Neural cell (in vitro differentiated cells): ENCODE measurements around the gene HLA-DOA. TPM values are rescaled to one million over a fixed set of nuclear protein-coding genes. Genes with fewer than 3 reads are reported as not detected.

ENCODE experiments used
- H2AFZ ChIP-seq: fragments of 200-600, 300-800 bp; sonication (generic), shearing (Covaris generic); 2 replicates; pipeline ENCODE4 v1.6.0; 2014; ENCODE audit warnings: low read depth, mild to moderate bottlenecking, antibody characterized with exemption, low read length, moderate library complexity
- H3F3A ChIP-seq: fragments of 200-600 bp; shearing (Covaris generic); 2 replicates; pipeline ENCODE4 v1.6.1; 2016; ENCODE audit warnings: mild to moderate bottlenecking, moderate library complexity, mixed read lengths, antibody characterized with exemption, low read length; ENCODE audit not compliant: insufficient read depth, poor library complexity, severe bottlenecking
- H3K27ac ChIP-seq: fragments of 200-600, 300-800 bp; sonication (generic), shearing (Covaris generic); 2 replicates; pipeline ENCODE4 v1.5.1; 2014; ENCODE audit warnings: mild to moderate bottlenecking, low read length, moderate library complexity
- H3K27me3 ChIP-seq: fragments of 300-800, 200-600 bp; sonication (generic), shearing (Covaris generic); 2 replicates; pipeline ENCODE4 v1.6.0; 2014; ENCODE audit warnings: mild to moderate bottlenecking, low read depth, low read length, moderate library complexity; ENCODE audit not compliant: insufficient read depth
- H3K36me3 ChIP-seq: fragments of 300-800, 200-600 bp; sonication (generic), shearing (Covaris generic); 2 replicates; pipeline ENCODE4 v1.5.1; 2014; ENCODE audit warnings: mild to moderate bottlenecking, antibody characterized with exemption, low read length, moderate library complexity; ENCODE audit not compliant: insufficient read depth
- H3K4me2 ChIP-seq: fragments of 300-800, 200-600 bp; sonication (generic), shearing (Covaris generic); 2 replicates; pipeline ENCODE4 v1.6.0; 2014; ENCODE audit warnings: mild to moderate bottlenecking, low read length
- H3K4me3 ChIP-seq: fragments of 300-800, 200-600 bp; sonication (generic), shearing (Covaris generic); 2 replicates; pipeline ENCODE4 v1.5.1; 2014; ENCODE audit warnings: mild to moderate bottlenecking, low read length, moderate library complexity
- H3K79me2 ChIP-seq: fragments of 200-600 bp; shearing (Covaris generic); replicated peaks from 2 replicates; pipeline ENCODE4 v1.6.0; 2014; ENCODE audit warnings: mild to moderate bottlenecking, low read length, moderate library complexity; ENCODE audit not compliant: insufficient read depth
- H3K9ac ChIP-seq: fragments of 300-800, 200-600 bp; sonication (generic), shearing (Covaris generic); 2 replicates; pipeline ENCODE4 v1.6.1; 2016; ENCODE audit warnings: mild to moderate bottlenecking, low read length, mixed read lengths
- H3K9me2 ChIP-seq: fragments of 200-600 bp; shearing (Covaris generic); 2 replicates; pipeline ENCODE4 v1.6.1; 2016; ENCODE audit warnings: mild to moderate bottlenecking, low read length, mixed read lengths; ENCODE audit not compliant: insufficient read depth
- H3K9me3 ChIP-seq: fragments of 200-600, 300-800 bp; sonication (generic), shearing (Covaris generic); 2 replicates; pipeline ENCODE4 v1.6.1; 2016; ENCODE audit warnings: mild to moderate bottlenecking, mixed run types, low read length, moderate library complexity, mixed read lengths
- H4K20me1 ChIP-seq: fragments of 200-600 bp; shearing (Covaris generic); 2 replicates; pipeline ENCODE4 v1.6.1; 2016; ENCODE audit warnings: mild to moderate bottlenecking, mixed run types; ENCODE audit not compliant: insufficient read depth
- EP300 ChIP-seq: fragments of 450-650 bp; conservative IDR thresholded peaks from 2 replicates; pipeline ENCODE4 v1.6.1; 2014; ENCODE audit warnings: antibody characterized with exemption, mild to moderate bottlenecking, moderate library complexity; ENCODE audit not compliant: poor library complexity, severe bottlenecking
- EZH2 ChIP-seq: fragments of 200-600, 300-800 bp; shearing (Covaris generic), sonication (generic); IDR thresholded peaks from 2 replicates; pipeline ENCODE4 v1.6.1; 2014; ENCODE audit warnings: antibody characterized with exemption, low read length, borderline replicate concordance, mild to moderate bottlenecking; ENCODE audit not compliant: insufficient read depth, poor library complexity, severe bottlenecking
- MXI1 ChIP-seq: fragments of 450-650 bp; conservative IDR thresholded peaks from 2 replicates; pipeline ENCODE4 v1.6.1; 2014; ENCODE audit warnings: antibody characterized with exemption, mild to moderate bottlenecking; ENCODE audit not compliant: poor library complexity, severe bottlenecking
- POLR2AphosphoS5 ChIP-seq: IDR thresholded peaks from 2 replicates; pipeline ENCODE4 v1.6.1; 2012
- RAD21 ChIP-seq: fragments of 450-650 bp; conservative IDR thresholded peaks from 2 replicates; pipeline ENCODE4 v1.6.1; 2014; ENCODE audit warnings: antibody characterized with exemption, mild to moderate bottlenecking, moderate library complexity
- SMC3 ChIP-seq: fragments of 450-650 bp; conservative IDR thresholded peaks from 2 replicates; pipeline ENCODE4 v1.6.1; 2014; ENCODE audit warnings: antibody characterized with exemption, mild to moderate bottlenecking, moderate library complexity; ENCODE audit not compliant: poor library complexity
- TAF1 ChIP-seq: IDR thresholded peaks from 2 replicates; pipeline ENCODE4 v1.6.1; 2012; ENCODE audit warnings: low read depth
- polyA plus RNA-seq: library from polyadenylated mRNA; depleted of rRNA; stranded (reverse); fragments of >200 nt; gene quantifications from 2 replicates; pipeline ENCODE4 v1.2.3, GENCODE V29; 2014
- TF ChIP-seq, protein P1 (sequence below): IDR thresholded peaks from 2 replicates; pipeline ENCODE4 v1.6.1; 2012; ENCODE audit warnings: borderline replicate concordance
- TF ChIP-seq, protein P2 (sequence below): fragments of 450-650 bp; IDR thresholded peaks from 2 replicates; pipeline ENCODE4 v1.5.1; 2014; ENCODE audit warnings: antibody characterized with exemption, mild to moderate bottlenecking, moderate library complexity; ENCODE audit not compliant: poor library complexity, severe bottlenecking

The HLA-DOA gene
- polyA plus RNA-seq, 1 donor from 2014 or later, result 0.07 TPM

DNA sequence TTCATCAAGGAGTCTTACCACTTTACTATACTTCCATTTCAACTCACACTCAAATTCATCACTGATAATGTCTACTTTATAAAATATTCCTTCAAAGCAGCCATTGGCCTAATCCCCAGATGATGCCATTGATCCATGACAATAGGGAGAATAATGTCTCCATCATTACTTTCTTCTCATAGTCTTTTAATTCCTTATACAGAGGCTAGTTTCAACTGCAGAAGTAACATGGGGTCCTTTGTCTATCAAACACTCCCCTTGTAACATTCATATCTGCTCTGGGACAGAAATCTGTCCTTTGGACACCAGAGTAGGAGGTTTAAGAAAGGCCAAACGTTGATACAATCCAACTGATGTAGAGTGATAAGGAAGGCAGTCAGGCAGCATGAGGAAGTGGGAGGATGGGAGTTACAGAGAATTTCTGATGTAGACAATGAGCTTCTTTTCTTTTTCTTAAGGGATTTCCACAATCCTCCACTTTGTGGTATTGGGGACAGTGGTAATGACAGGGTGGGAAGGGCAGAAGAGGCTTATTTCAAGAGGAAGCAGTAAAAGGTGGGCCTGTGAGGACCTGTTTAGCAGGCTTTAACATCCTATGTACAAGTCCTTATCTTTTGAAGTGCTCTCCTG lies 18.9 kb upstream of the HLA-DOA start:
- Histone ChIP-seq H3K36me3 (no peaks in the 10 kb centered on the region), H3K27me3 (no peaks in the 10 kb centered on the region), H2AFZ (no peak overlapping the region), H3K4me2 (no peak overlapping the region), H3K27ac (no peak overlapping the region), H3K9me2 (no peaks in the 10 kb centered on the region), H4K20me1 (no peaks in the 10 kb centered on the region), H3K9ac (no peak overlapping the region), H3K9me3 (no peaks in the 10 kb centered on the region), H3K79me2 (no peaks in the 10 kb centered on the region), H3K4me3 (no peak overlapping the region), H3F3A (no peaks in the 10 kb centered on the region)
- TF ChIP-seq, protein P1, sequence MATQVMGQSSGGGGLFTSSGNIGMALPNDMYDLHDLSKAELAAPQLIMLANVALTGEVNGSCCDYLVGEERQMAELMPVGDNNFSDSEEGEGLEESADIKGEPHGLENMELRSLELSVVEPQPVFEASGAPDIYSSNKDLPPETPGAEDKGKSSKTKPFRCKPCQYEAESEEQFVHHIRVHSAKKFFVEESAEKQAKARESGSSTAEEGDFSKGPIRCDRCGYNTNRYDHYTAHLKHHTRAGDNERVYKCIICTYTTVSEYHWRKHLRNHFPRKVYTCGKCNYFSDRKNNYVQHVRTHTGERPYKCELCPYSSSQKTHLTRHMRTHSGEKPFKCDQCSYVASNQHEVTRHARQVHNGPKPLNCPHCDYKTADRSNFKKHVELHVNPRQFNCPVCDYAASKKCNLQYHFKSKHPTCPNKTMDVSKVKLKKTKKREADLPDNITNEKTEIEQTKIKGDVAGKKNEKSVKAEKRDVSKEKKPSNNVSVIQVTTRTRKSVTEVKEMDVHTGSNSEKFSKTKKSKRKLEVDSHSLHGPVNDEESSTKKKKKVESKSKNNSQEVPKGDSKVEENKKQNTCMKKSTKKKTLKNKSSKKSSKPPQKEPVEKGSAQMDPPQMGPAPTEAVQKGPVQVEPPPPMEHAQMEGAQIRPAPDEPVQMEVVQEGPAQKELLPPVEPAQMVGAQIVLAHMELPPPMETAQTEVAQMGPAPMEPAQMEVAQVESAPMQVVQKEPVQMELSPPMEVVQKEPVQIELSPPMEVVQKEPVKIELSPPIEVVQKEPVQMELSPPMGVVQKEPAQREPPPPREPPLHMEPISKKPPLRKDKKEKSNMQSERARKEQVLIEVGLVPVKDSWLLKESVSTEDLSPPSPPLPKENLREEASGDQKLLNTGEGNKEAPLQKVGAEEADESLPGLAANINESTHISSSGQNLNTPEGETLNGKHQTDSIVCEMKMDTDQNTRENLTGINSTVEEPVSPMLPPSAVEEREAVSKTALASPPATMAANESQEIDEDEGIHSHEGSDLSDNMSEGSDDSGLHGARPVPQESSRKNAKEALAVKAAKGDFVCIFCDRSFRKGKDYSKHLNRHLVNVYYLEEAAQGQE, result no peak
- TF ChIP-seq TAF1, result no peak
- TF ChIP-seq, protein P2, sequence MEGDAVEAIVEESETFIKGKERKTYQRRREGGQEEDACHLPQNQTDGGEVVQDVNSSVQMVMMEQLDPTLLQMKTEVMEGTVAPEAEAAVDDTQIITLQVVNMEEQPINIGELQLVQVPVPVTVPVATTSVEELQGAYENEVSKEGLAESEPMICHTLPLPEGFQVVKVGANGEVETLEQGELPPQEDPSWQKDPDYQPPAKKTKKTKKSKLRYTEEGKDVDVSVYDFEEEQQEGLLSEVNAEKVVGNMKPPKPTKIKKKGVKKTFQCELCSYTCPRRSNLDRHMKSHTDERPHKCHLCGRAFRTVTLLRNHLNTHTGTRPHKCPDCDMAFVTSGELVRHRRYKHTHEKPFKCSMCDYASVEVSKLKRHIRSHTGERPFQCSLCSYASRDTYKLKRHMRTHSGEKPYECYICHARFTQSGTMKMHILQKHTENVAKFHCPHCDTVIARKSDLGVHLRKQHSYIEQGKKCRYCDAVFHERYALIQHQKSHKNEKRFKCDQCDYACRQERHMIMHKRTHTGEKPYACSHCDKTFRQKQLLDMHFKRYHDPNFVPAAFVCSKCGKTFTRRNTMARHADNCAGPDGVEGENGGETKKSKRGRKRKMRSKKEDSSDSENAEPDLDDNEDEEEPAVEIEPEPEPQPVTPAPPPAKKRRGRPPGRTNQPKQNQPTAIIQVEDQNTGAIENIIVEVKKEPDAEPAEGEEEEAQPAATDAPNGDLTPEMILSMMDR, result no peak
- TF ChIP-seq POLR2AphosphoS5, result no peak
- TF ChIP-seq SMC3, result no peak
- no peak for TF ChIP-seq MXI1
- TF ChIP-seq RAD21, result no peak
- no peak for TF ChIP-seq EZH2
- no peak for TF ChIP-seq EP300

DNA sequence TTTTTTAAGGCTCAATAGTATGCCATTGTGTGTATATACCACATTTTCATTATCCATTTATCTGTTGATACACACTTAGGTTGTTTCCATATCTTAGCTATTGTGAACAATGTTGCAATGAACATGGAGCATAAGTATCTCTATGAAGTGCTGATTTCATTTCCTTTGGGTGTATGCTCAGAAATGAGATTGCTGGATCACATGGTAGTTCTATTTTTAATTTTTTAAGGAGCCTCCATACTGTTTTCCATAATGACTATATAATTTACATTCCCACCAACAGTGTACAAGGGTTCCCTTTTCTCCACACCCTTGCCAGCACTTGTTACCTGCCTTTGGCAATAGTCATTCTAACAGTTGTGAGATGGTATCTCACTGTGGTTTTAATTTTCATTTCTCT lies 15.1 kb upstream of the HLA-DOA start:
- H3K9me2 ChIP-seq, result no peaks in the 10 kb centered on the region
- H3K4me2 ChIP-seq, result no peak overlapping the region
- TF ChIP-seq, protein P1, result no peak
- TF ChIP-seq SMC3 (no peak), TAF1 (no peak), EZH2 (no peak), MXI1 (no peak), EP300 (no peak), RAD21 (no peak), POLR2AphosphoS5 (no peak)
- TF ChIP-seq, protein P2, result no peak
- no peaks in the 10 kb centered on the region for H3F3A ChIP-seq
- no peak overlapping the region for H3K4me3 ChIP-seq
- no peak overlapping the region for H3K9ac ChIP-seq
- no peaks in the 10 kb centered on the region for H3K9me3 ChIP-seq
- H4K20me1 ChIP-seq, result no peaks in the 10 kb centered on the region
- no peaks in the 10 kb centered on the region for H3K79me2 ChIP-seq
- H3K36me3 ChIP-seq, result no peaks in the 10 kb centered on the region
- H2AFZ ChIP-seq, result no peak overlapping the region
- no peak overlapping the region for H3K27ac ChIP-seq
- no peaks in the 10 kb centered on the region for H3K27me3 ChIP-seq
